ENCODE results near the gene DDX6. TPM values are rescaled to one million over a fixed set of nuclear protein-coding genes. Genes with fewer than 3 reads are reported as not detected.
"Not testable (repeated sequence)": the region's sequence is repeated elsewhere in the genome, so short reads cannot be mapped to it uniquely, and the experiment has no call there.

DDX6 gene, protein sequence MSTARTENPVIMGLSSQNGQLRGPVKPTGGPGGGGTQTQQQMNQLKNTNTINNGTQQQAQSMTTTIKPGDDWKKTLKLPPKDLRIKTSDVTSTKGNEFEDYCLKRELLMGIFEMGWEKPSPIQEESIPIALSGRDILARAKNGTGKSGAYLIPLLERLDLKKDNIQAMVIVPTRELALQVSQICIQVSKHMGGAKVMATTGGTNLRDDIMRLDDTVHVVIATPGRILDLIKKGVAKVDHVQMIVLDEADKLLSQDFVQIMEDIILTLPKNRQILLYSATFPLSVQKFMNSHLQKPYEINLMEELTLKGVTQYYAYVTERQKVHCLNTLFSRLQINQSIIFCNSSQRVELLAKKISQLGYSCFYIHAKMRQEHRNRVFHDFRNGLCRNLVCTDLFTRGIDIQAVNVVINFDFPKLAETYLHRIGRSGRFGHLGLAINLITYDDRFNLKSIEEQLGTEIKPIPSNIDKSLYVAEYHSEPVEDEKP
- total RNA-seq: 100 to 1,000 TPM; 334 to 340 TPM
- 100 to 1,000 TPM in 2 of 3 donors, 10 to 100 TPM in 1; 82.7 to 107 (median 106) TPM for polyA plus RNA-seq
- total RNA-seq: 256 to 630 (median 540) reads per million in 6 experiments

DNA sequence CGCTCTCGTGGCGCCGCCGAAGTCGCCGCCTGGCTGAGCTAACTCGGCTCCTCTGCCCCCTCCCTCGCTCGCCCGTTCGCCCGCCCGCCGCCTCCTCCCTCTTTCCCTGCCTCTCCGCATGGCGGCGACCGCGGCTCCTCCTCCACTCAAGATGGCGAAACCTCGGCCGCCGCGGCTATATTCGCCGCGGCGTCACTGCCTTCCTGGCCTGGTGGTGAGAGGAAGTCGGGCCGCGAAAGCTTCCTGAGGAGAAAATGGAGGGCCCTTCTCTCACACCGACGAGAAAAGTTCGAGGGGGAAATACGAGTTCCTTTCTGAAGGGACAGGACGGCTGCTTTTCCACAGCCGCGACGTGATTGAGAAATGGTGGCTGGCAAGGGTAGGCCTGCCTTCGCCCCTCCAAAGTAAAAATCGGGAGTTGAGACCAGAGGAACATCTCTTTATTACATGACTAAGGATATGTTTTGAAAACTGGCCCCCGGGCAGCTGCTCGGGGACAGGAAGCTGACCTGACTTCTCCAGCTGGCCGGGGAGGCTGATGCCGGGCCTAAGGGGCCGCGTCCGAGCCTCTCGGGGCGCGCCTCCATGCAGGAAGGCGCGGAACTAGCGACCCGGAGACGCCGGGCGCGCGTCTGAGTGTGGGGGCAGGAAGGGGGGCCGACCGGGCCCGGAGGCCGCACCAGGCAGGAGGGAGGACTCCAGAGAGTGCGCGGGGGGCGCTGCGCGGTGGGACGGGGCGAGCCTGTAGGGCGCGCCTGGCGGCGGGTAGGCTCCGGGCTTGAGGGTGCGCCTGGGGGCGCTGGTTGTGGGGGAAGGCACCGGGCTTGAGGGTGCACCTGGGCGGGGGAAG lies at the start of gene DDX6:
Gene DDX6 (minus strand): TSS at position 54 of the 850 bp plus-strand sequence. CDS start 4,913 bp downstream, outside the sequence.
- Mint-ChIP-seq H3K9me3 (no peaks in the 10 kb centered on the region), H3K27ac (peak within 1 kb of the TSS; percentile 96 to 100 (median 100)), H3K36me3 (peaks cover 5 to 17% (median 9%) of the 10 kb centered on the region in 3 donors), H3K27me3 (no peaks in the 10 kb centered on the region), H3K4me3 (peak within 1 kb of the TSS; percentile 98 to 100 (median 100)), H3K4me1 (peaks cover 15 to 50% (median 25%) of the 10 kb centered on the region in 4 donors)
- ATAC-seq (peak; percentile 65 to 71), DNase-seq (peak; percentile 83 to 95 (median 90))
- POLR2A ChIA-PET: interaction anchor here (0.5 to 10.2 kb wide), 43 partner anchors 11 to 432 kb away, joined by 3 to 503 read pairs (median 4); partner anchors contain the start of genes ARCN1, CENATAC, CXCR5 and TRAPPC4

- Mint-ChIP-seq H3K4me1 (peaks cover 16 to 38% (median 28%) of the 10 kb centered on the region in 4 donors), H3K9me3 (no peaks in the 10 kb centered on the region)
Measured at GRCh38 chr11:118838905-118839553, 48.1 kb upstream of the DDX6 start.

GRCh38 chr11:118837868-118838267 lies 46.9 kb upstream of the DDX6 start:
- POLR2A ChIA-PET: interaction anchor here (0.9 kb wide), 1 partner anchor 45 kb away, joined by 3 read pairs; no protein-coding TSS in a partner anchor

More at GRCh38 chr11:118838905-118839553, 48.1 kb upstream of the DDX6 start:
- H3K4me3 Mint-ChIP-seq: peak overlapping the region in 1 of 10 donors; percentile 45
- no peaks in the 10 kb centered on the region for H3K36me3 Mint-ChIP-seq
- ATAC-seq: no peak
- DNase-seq: no peak
- no peaks in the 10 kb centered on the region for H3K27me3 Mint-ChIP-seq
- H3K27ac Mint-ChIP-seq: peak overlapping the region in 4 of 10 donors; percentile 22 to 65 (median 44)
- POLR2A ChIA-PET: interaction anchor here (0.9 kb wide), 1 partner anchor 31 kb away, joined by 3 read pairs; no protein-coding TSS in a partner anchor

GRCh38 chr11:118834427-118835028 lies 43.6 kb upstream of the DDX6 start:
- Mint-ChIP-seq H3K4me1 (peaks cover 12 to 32% (median 16%) of the 10 kb centered on the region in 4 donors), H3K9me3 (no peaks in the 10 kb centered on the region), H3K4me3 (peak overlapping the region; percentile 45 to 73 (median 62)), H3K27me3 (no peaks in the 10 kb centered on the region), H3K36me3 (no peaks in the 10 kb centered on the region), H3K27ac (peak overlapping the region; percentile 1 to 91 (median 86))
- peak in 3 of 10 donors; percentile 17 to 30 (median 22) for DNase-seq
- peak; percentile 47 to 50 for ATAC-seq
- POLR2A ChIA-PET: interaction anchor here (0.6 to 2.7 kb wide), 5 partner anchors 20 to 49 kb away, joined by 3 to 9 read pairs (median 4); partner anchors contain the start of gene DDX6

More at GRCh38 chr11:118837868-118838267, 46.9 kb upstream of the DDX6 start:
- DNase-seq (no peak), ATAC-seq (no peak)
- Mint-ChIP-seq H3K4me3 (no peak overlapping the region), H3K27ac (no peak overlapping the region), H3K4me1 (peaks cover 19 to 39% (median 29%) of the 10 kb centered on the region in 4 donors), H3K27me3 (no peaks in the 10 kb centered on the region), H3K9me3 (no peaks in the 10 kb centered on the region), H3K36me3 (no peaks in the 10 kb centered on the region)

GRCh38 chr11:118827118-118827517 lies 36.2 kb upstream of the DDX6 start:
- DNase-seq (no peak), ATAC-seq (no peak)
- Mint-ChIP-seq H3K4me1 (peaks cover 0 to 24% (median 4%) of the 10 kb centered on the region in 4 donors), H3K4me3 (no peak overlapping the region), H3K36me3 (no peaks in the 10 kb centered on the region), H3K27ac (no peak overlapping the region), H3K9me3 (no peaks in the 10 kb centered on the region), H3K27me3 (no peaks in the 10 kb centered on the region)
- POLR2A ChIA-PET: no interaction called here

- peak overlapping the region in 1 of 10 donors; percentile 71 for H3K27ac Mint-ChIP-seq
- H3K4me3 Mint-ChIP-seq, H3K36me3 Mint-ChIP-seq, DNase-seq, H3K27me3 Mint-ChIP-seq, H3K9me3 Mint-ChIP-seq, ATAC-seq: not testable (repeated sequence)
- peaks cover 0 to 39% (median 3%) of the 10 kb centered on the region in 4 donors for H3K4me1 Mint-ChIP-seq
- POLR2A ChIA-PET: interaction anchor here (1.1 kb wide), 1 partner anchor 23 kb away, joined by 8 read pairs; no protein-coding TSS in a partner anchor
Measured at GRCh38 chr11:118822936-118823510, 32.1 kb upstream of the DDX6 start.

- H3K4me3 Mint-ChIP-seq: peak overlapping the region in 1 of 10 donors; percentile 50
- peak in 1 of 10 donors; percentile 19 for DNase-seq
- peak in 1 of 2 donors; percentile 72 for ATAC-seq
Measured at GRCh38 chr11:118820412-118821357, 29.7 kb upstream of the DDX6 start.

DNA sequence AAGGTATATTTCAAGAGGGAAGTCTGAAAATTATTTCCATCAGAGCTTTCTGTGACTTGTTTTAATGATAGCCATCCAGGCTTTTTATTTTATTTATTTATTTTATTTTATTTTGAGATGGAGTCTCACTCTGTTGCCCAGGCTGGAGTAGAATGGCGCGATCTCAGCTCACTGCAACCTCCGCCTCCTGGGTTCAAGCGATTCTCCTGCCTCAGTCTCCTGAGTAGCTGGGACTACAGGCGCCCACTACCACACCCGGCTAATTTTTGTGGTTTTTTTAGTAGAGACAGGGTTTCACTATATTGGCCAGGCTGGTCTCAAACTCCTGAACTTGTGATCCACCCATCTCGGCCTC lies 29.0 kb upstream of the DDX6 start:
- POLR2A ChIA-PET: interaction anchor here (1.2 to 1.3 kb wide), 2 partner anchors 10 to 57 kb away, joined by 3 to 5 read pairs; no protein-coding TSS in a partner anchor
- not testable (repeated sequence) for ATAC-seq, H3K4me3 Mint-ChIP-seq, DNase-seq, H3K36me3 Mint-ChIP-seq, H3K27me3 Mint-ChIP-seq, H3K9me3 Mint-ChIP-seq
- Mint-ChIP-seq H3K27ac (peak overlapping the region in 1 of 10 donors; percentile 80), H3K4me1 (peaks cover 0 to 39% (median 3%) of the 10 kb centered on the region in 4 donors)

More at GRCh38 chr11:118820412-118821357, 29.7 kb upstream of the DDX6 start:
- Mint-ChIP-seq H3K27ac (peak overlapping the region in 2 of 10 donors; percentile 36 to 72), H3K9me3 (no peaks in the 10 kb centered on the region), H3K27me3 (no peaks in the 10 kb centered on the region), H3K36me3 (no peaks in the 10 kb centered on the region), H3K4me1 (peaks cover 0 to 39% (median 3%) of the 10 kb centered on the region in 4 donors)
- POLR2A ChIA-PET: interaction anchor here (0.9 to 1.2 kb wide), 2 partner anchors 28 to 56 kb away, joined by 3 to 4 read pairs; no protein-coding TSS in a partner anchor

- H3K9me3 Mint-ChIP-seq: no peaks in the 10 kb centered on the region
- H3K27me3 Mint-ChIP-seq: no peaks in the 10 kb centered on the region
- POLR2A ChIA-PET: interaction anchor here (1.1 to 1.3 kb wide), 4 partner anchors 10 to 57 kb away, joined by 3 to 5 read pairs (median 3); no protein-coding TSS in a partner anchor
- ATAC-seq: no peak
- H3K4me3 Mint-ChIP-seq: no peak overlapping the region
- H3K4me1 Mint-ChIP-seq: peaks cover 0 to 34% (median 3%) of the 10 kb centered on the region in 4 donors
- H3K27ac Mint-ChIP-seq: peak overlapping the region in 2 of 10 donors; percentile 52 to 80
- DNase-seq: no peak
- no peaks in the 10 kb centered on the region for H3K36me3 Mint-ChIP-seq
Measured at GRCh38 chr11:118819334-118820024, 28.5 kb upstream of the DDX6 start.
